Measurements from ENCODE around the gene AGAP1.

The AGAP1 gene

GRCh38 chr2:235527806-235528469 is 34.1 kb downstream of the AGAP1 start:
- no peaks in the 10 kb centered on the region for H3K27me3 ChIP-seq (ENCODE audit: control insufficient read depth, insufficient read depth, low read length)
- no peak overlapping the region for H3K4me3 ChIP-seq (ENCODE audit: low read length)
- H3K4me1 ChIP-seq (ENCODE audit: control insufficient read depth, insufficient read depth, low read length): no peaks in the 10 kb centered on the region
- no peak overlapping the region for H3K9ac ChIP-seq (ENCODE audit: low read length)
- no peaks in the 10 kb centered on the region for H3K36me3 ChIP-seq (ENCODE audit: control insufficient read depth, insufficient read depth, low read length)
- H3K9me3 ChIP-seq (ENCODE audit: control insufficient read depth, low read length): no peaks in the 10 kb centered on the region

GRCh38 chr2:235529621-235530020 is 35.8 kb downstream of the AGAP1 start:
- Histone ChIP-seq H3K9ac (ENCODE audit: low read length) (no peak overlapping the region), H3K4me1 (ENCODE audit: control insufficient read depth, insufficient read depth, low read length) (no peaks in the 10 kb centered on the region), H3K4me3 (ENCODE audit: low read length) (no peak overlapping the region), H3K9me3 (ENCODE audit: control insufficient read depth, low read length) (no peaks in the 10 kb centered on the region), H3K36me3 (ENCODE audit: control insufficient read depth, insufficient read depth, low read length) (no peaks in the 10 kb centered on the region), H3K27me3 (ENCODE audit: control insufficient read depth, insufficient read depth, low read length) (no peaks in the 10 kb centered on the region)

- Histone ChIP-seq H3K9ac (ENCODE audit: low read length) (no peak overlapping the region), H3K27me3 (ENCODE audit: control insufficient read depth, insufficient read depth, low read length) (no peaks in the 10 kb centered on the region), H3K4me3 (ENCODE audit: low read length) (no peak overlapping the region), H3K4me1 (ENCODE audit: control insufficient read depth, insufficient read depth, low read length) (no peaks in the 10 kb centered on the region), H3K36me3 (ENCODE audit: control insufficient read depth, insufficient read depth, low read length) (no peaks in the 10 kb centered on the region), H3K9me3 (ENCODE audit: control insufficient read depth, low read length) (no peaks in the 10 kb centered on the region)
Observed at GRCh38 chr2:235530735-235531134, 36.9 kb downstream of the AGAP1 start.

- H3K4me1 ChIP-seq (ENCODE audit: control insufficient read depth, insufficient read depth, low read length): no peaks in the 10 kb centered on the region
- no peaks in the 10 kb centered on the region for H3K27me3 ChIP-seq (ENCODE audit: control insufficient read depth, insufficient read depth, low read length)
- H3K9me3 ChIP-seq (ENCODE audit: control insufficient read depth, low read length): no peaks in the 10 kb centered on the region
- H3K36me3 ChIP-seq (ENCODE audit: control insufficient read depth, insufficient read depth, low read length): no peaks in the 10 kb centered on the region
- H3K9ac ChIP-seq (ENCODE audit: low read length): no peak overlapping the region
- H3K4me3 ChIP-seq (ENCODE audit: low read length): no peak overlapping the region
Observed at GRCh38 chr2:235532307-235532706, 38.5 kb downstream of the AGAP1 start.

- no peak overlapping the region for H3K4me3 ChIP-seq (ENCODE audit: low read length)
- no peaks in the 10 kb centered on the region for H3K9me3 ChIP-seq (ENCODE audit: control insufficient read depth, low read length)
- no peaks in the 10 kb centered on the region for H3K27me3 ChIP-seq (ENCODE audit: control insufficient read depth, insufficient read depth, low read length)
Observed at GRCh38 chr2:235533198-235533597, 39.4 kb downstream of the AGAP1 start.

GRCh38 chr2:235533616-235534385 is 40.0 kb downstream of the AGAP1 start:
- Histone ChIP-seq H3K4me3 (ENCODE audit: low read length) (no peak overlapping the region), H3K4me1 (ENCODE audit: control insufficient read depth, insufficient read depth, low read length) (no peaks in the 10 kb centered on the region), H3K9me3 (ENCODE audit: control insufficient read depth, low read length) (no peaks in the 10 kb centered on the region), H3K9ac (ENCODE audit: low read length) (no peak overlapping the region), H3K27me3 (ENCODE audit: control insufficient read depth, insufficient read depth, low read length) (no peaks in the 10 kb centered on the region), H3K36me3 (ENCODE audit: control insufficient read depth, insufficient read depth, low read length) (no peaks in the 10 kb centered on the region)

More at GRCh38 chr2:235533198-235533597, 39.4 kb downstream of the AGAP1 start:
- no peaks in the 10 kb centered on the region for H3K36me3 ChIP-seq (ENCODE audit: control insufficient read depth, insufficient read depth, low read length)
- no peaks in the 10 kb centered on the region for H3K4me1 ChIP-seq (ENCODE audit: control insufficient read depth, insufficient read depth, low read length)
- no peak overlapping the region for H3K9ac ChIP-seq (ENCODE audit: low read length)

GRCh38 chr2:235534678-235535422 is 41.0 kb downstream of the AGAP1 start:
- Histone ChIP-seq H3K4me1 (ENCODE audit: control insufficient read depth, insufficient read depth, low read length) (no peaks in the 10 kb centered on the region), H3K9me3 (ENCODE audit: control insufficient read depth, low read length) (no peaks in the 10 kb centered on the region), H3K9ac (ENCODE audit: low read length) (no peak overlapping the region), H3K4me3 (ENCODE audit: low read length) (no peak overlapping the region), H3K36me3 (ENCODE audit: control insufficient read depth, insufficient read depth, low read length) (no peaks in the 10 kb centered on the region), H3K27me3 (ENCODE audit: control insufficient read depth, insufficient read depth, low read length) (no peaks in the 10 kb centered on the region)

GRCh38 chr2:235535423-235536130 is 41.7 kb downstream of the AGAP1 start:
- Histone ChIP-seq H3K4me3 (ENCODE audit: low read length) (no peak overlapping the region), H3K9me3 (ENCODE audit: control insufficient read depth, low read length) (no peaks in the 10 kb centered on the region), H3K4me1 (ENCODE audit: control insufficient read depth, insufficient read depth, low read length) (no peaks in the 10 kb centered on the region), H3K27me3 (ENCODE audit: control insufficient read depth, insufficient read depth, low read length) (no peaks in the 10 kb centered on the region), H3K9ac (ENCODE audit: low read length) (no peak overlapping the region), H3K36me3 (ENCODE audit: control insufficient read depth, insufficient read depth, low read length) (no peaks in the 10 kb centered on the region)

GRCh38 chr2:235536711-235537110 is 42.9 kb downstream of the AGAP1 start:
- Histone ChIP-seq H3K9me3 (ENCODE audit: control insufficient read depth, low read length) (no peaks in the 10 kb centered on the region), H3K4me1 (ENCODE audit: control insufficient read depth, insufficient read depth, low read length) (no peaks in the 10 kb centered on the region), H3K36me3 (ENCODE audit: control insufficient read depth, insufficient read depth, low read length) (no peaks in the 10 kb centered on the region)

GRCh38 chr2:235537186-235537585 is 43.3 kb downstream of the AGAP1 start:
- no peaks in the 10 kb centered on the region for H3K9me3 ChIP-seq (ENCODE audit: control insufficient read depth, low read length)
- H3K27me3 ChIP-seq (ENCODE audit: control insufficient read depth, insufficient read depth, low read length): no peaks in the 10 kb centered on the region
- no peaks in the 10 kb centered on the region for H3K4me1 ChIP-seq (ENCODE audit: control insufficient read depth, insufficient read depth, low read length)
- no peak overlapping the region for H3K9ac ChIP-seq (ENCODE audit: low read length)
- no peaks in the 10 kb centered on the region for H3K36me3 ChIP-seq (ENCODE audit: control insufficient read depth, insufficient read depth, low read length)
- H3K4me3 ChIP-seq (ENCODE audit: low read length): no peak overlapping the region

More at GRCh38 chr2:235536711-235537110, 42.9 kb downstream of the AGAP1 start:
- Histone ChIP-seq H3K4me3 (ENCODE audit: low read length) (no peak overlapping the region), H3K9ac (ENCODE audit: low read length) (no peak overlapping the region), H3K27me3 (ENCODE audit: control insufficient read depth, insufficient read depth, low read length) (no peaks in the 10 kb centered on the region)

GRCh38 chr2:235537587-235537986 is 43.7 kb downstream of the AGAP1 start:
- H3K36me3 ChIP-seq (ENCODE audit: control insufficient read depth, insufficient read depth, low read length): no peaks in the 10 kb centered on the region
- no peaks in the 10 kb centered on the region for H3K9me3 ChIP-seq (ENCODE audit: control insufficient read depth, low read length)
- no peaks in the 10 kb centered on the region for H3K27me3 ChIP-seq (ENCODE audit: control insufficient read depth, insufficient read depth, low read length)
- H3K4me1 ChIP-seq (ENCODE audit: control insufficient read depth, insufficient read depth, low read length): no peaks in the 10 kb centered on the region
- no peak overlapping the region for H3K9ac ChIP-seq (ENCODE audit: low read length)
- no peak overlapping the region for H3K4me3 ChIP-seq (ENCODE audit: low read length)

Data from mucosa of stomach (tissue), 1 donor.